Activated naive CD4-positive, alpha-beta T cell treated with anti-CD3 and anti-CD28 coated beads, Interleukin-2, amount 50 U/mL, for 16 hours (primary cell): ENCODE results near the gene CAMKMT.

Experiments
- DNase-seq: peaks from one replicate; pipeline ENCODE4 v3.0.0-alpha.2; 2020

Gene CAMKMT

GRCh38 chr2:44519026-44519425 is 157.3 kb downstream of the CAMKMT start:
- no peak for DNase-seq

GRCh38 chr2:44522846-44523245 is 161.1 kb downstream of the CAMKMT start:
- DNase-seq, result no peak

GRCh38 chr2:44524347-44524926 is 162.7 kb downstream of the CAMKMT start:
- DNase-seq, result no peak

GRCh38 chr2:44526352-44526751 is 164.6 kb downstream of the CAMKMT start:
- no peak for DNase-seq

- DNase-seq, result no peak
These were observed 166.8 kb downstream of the CAMKMT start for GRCh38 chr2:44528595-44528994.

- DNase-seq, result no peak
These were observed 167.7 kb downstream of the CAMKMT start for GRCh38 chr2:44529448-44529847.

GRCh38 chr2:44531289-44531688 is 169.5 kb downstream of the CAMKMT start:
- no peak for DNase-seq

- no peak for DNase-seq
These were observed 170.3 kb downstream of the CAMKMT start for GRCh38 chr2:44532031-44532430.

- no peak for DNase-seq
These were observed 171.8 kb downstream of the CAMKMT start for GRCh38 chr2:44533508-44533907.

- DNase-seq, result no peak
These were observed 173.6 kb downstream of the CAMKMT start for GRCh38 chr2:44535376-44535775.

- DNase-seq, result no peak
These were observed 175.5 kb downstream of the CAMKMT start for GRCh38 chr2:44537264-44537663.

- DNase-seq, result no peak
These were observed 180.8 kb downstream of the CAMKMT start for GRCh38 chr2:44542520-44542919.

GRCh38 chr2:44543773-44544725 is 182.3 kb downstream of the CAMKMT start:
- DNase-seq, result no peak

- no peak for DNase-seq
These were observed 183.3 kb downstream of the CAMKMT start for GRCh38 chr2:44545005-44545404.

GRCh38 chr2:44546459-44547127 is 184.8 kb downstream of the CAMKMT start:
- DNase-seq, result no peak

GRCh38 chr2:44547718-44548117 is 186.0 kb downstream of the CAMKMT start:
- no peak for DNase-seq

GRCh38 chr2:44548221-44549098 is 186.7 kb downstream of the CAMKMT start:
- no peak for DNase-seq

- DNase-seq, result no peak
These were observed 187.3 kb downstream of the CAMKMT start for GRCh38 chr2:44549099-44549471.

- no peak for DNase-seq
These were observed 188.1 kb downstream of the CAMKMT start for GRCh38 chr2:44549856-44550255.

- no peak for DNase-seq
These were observed 188.8 kb downstream of the CAMKMT start for GRCh38 chr2:44550561-44550960.

GRCh38 chr2:44551497-44551896 is 189.8 kb downstream of the CAMKMT start:
- DNase-seq, result no peak

- no peak for DNase-seq
These were observed 191.7 kb downstream of the CAMKMT start for GRCh38 chr2:44553456-44553855.

- DNase-seq, result no peak
These were observed 194.0 kb downstream of the CAMKMT start for GRCh38 chr2:44555700-44556099.
